PC-9 (cell line): Measurements from ENCODE around the gene RCSD1. TPM values are rescaled to one million over a fixed set of nuclear protein-coding genes. Genes with fewer than 3 reads are reported as not detected.

Source experiments
- BruUV-seq: library from RNA; stranded (reverse); fragments of 400-500 nt; replicated peaks from 2 replicates; lab custom pipeline; 2021; lab: Mats Ljungman, UMichigan
- CTCF ChIA-PET: fragments of 300-600 bp; sonication (Branson Sonifier 250); formaldehyde crosslinking; loops from one replicate; lab custom pipeline; 2022; ENCODE audit warnings: antibody characterized with exemption; lab: Charles Lee
- POLR2A ChIA-PET: fragments of 300-600 bp; sonication (Branson Sonifier 250); formaldehyde crosslinking; loops from one replicate; lab custom pipeline; 2022; ENCODE audit warnings: antibody characterized with exemption; ENCODE audit not compliant: unreplicated experiment; lab: Charles Lee
- DNase-seq, 2 experiments: peaks; one replicate each; pipeline versions ENCODE4 v3.0.0 to v3.0.0-alpha.2; 2015 to 2022; ENCODE audit warnings: mixed read lengths in 1 of 2
- H2AFZ ChIP-seq: fragments of 200-600 bp; sonication (generic); 2 replicates; pipeline ENCODE4 v1.8.1; 2017; ENCODE audit warnings: antibody characterized with exemption
- H3F3A ChIP-seq: fragments of 200-600 bp; sonication (generic); 2 replicates; pipeline ENCODE4 v1.8.1; 2017; ENCODE audit warnings: antibody characterized with exemption, mild to moderate bottlenecking, low read depth; ENCODE audit not compliant: insufficient read depth
- H3K27ac ChIP-seq: fragments of 200-600 bp; sonication (generic); 2 replicates; pipeline ENCODE4 v1.6.1; 2016; ENCODE audit warnings: mixed run types
- H3K27me3 ChIP-seq: fragments of 200-600 bp; sonication (generic); 2 replicates; pipeline ENCODE4 v1.6.1; 2016; ENCODE audit warnings: low read depth, mixed run types; ENCODE audit not compliant: insufficient read depth
- H3K36me3 ChIP-seq: fragments of 200-600 bp; sonication (generic); 2 replicates; pipeline ENCODE4 v1.6.1; 2016; ENCODE audit warnings: low read depth, mixed run types
- H3K4me1 ChIP-seq: fragments of 200-600 bp; sonication (generic); replicated peaks from 2 replicates; pipeline ENCODE4 v1.6.1; 2016; ENCODE audit warnings: mixed run types; ENCODE audit not compliant: insufficient read depth
- H3K4me2 ChIP-seq: fragments of 200-600 bp; sonication (generic); 2 replicates; pipeline ENCODE4 v1.6.1; 2017; ENCODE audit warnings: mixed run types
- H3K4me3 ChIP-seq: fragments of 200-600 bp; sonication (generic); 2 replicates; pipeline ENCODE4 v1.6.1; 2016; ENCODE audit warnings: mixed run types
- H3K79me2 ChIP-seq: fragments of 200-600 bp; sonication (generic); 2 replicates; pipeline ENCODE4 v1.6.1; 2017; ENCODE audit warnings: low read depth, mixed run types
- H3K9me2 ChIP-seq: fragments of 200-600 bp; sonication (generic); 2 replicates; pipeline ENCODE4 v1.8.1; 2017; ENCODE audit warnings: mild to moderate bottlenecking; ENCODE audit not compliant: insufficient read depth
- H3K9me3 ChIP-seq: fragments of 200-600 bp; sonication (generic); 2 replicates; pipeline ENCODE4 v1.8.1; 2016; ENCODE audit warnings: low read depth; ENCODE audit not compliant: insufficient read depth
- H4K20me1 ChIP-seq: fragments of 200-600 bp; sonication (generic); 2 replicates; pipeline ENCODE4 v1.8.1; 2017; ENCODE audit not compliant: insufficient read depth
- CTCF ChIP-seq: fragments of 200-600 bp; sonication (generic); conservative IDR thresholded peaks from 2 replicates; pipeline ENCODE4 v1.6.1; 2017; ENCODE audit warnings: mixed run types, antibody characterized with exemption, mild to moderate bottlenecking, moderate library complexity
- EZH2 ChIP-seq: fragments of 200-600 bp; sonication (generic); IDR thresholded peaks from 2 replicates; pipeline ENCODE4 v1.8.0; 2017; ENCODE audit warnings: antibody characterized with exemption, low read depth
- intact Hi-C: fragments of 100-400 bp; cut with micrococcal nuclease; formaldehyde crosslinking; loops from one replicate; pipeline ENCODE4 v1.10.0; 2022; ENCODE audit not compliant: unreplicated experiment
- total RNA-seq: library from RNA; stranded (reverse); gene quantifications from 2 replicates; pipeline ENCODE4 v1.2.3, GENCODE V29; 2021

Gene RCSD1
- total RNA-seq, 1 experiment from 2014 or later, result not detected

GRCh38 chr1:167678838-167679237, 48.8 kb downstream of the RCSD1 start:
- H3F3A ChIP-seq, result no peaks in the 10 kb centered on the region
- no peak overlapping the region for H3K27ac ChIP-seq
- H3K27me3 ChIP-seq, result no peaks in the 10 kb centered on the region
- H3K9me2 ChIP-seq, result no peaks in the 10 kb centered on the region
- ChIA-PET CTCF (no interaction called here), POLR2A (no interaction called here)
- H3K4me2 ChIP-seq, result no peak overlapping the region
- H3K9me3 ChIP-seq, result no peaks in the 10 kb centered on the region
- no peaks in the 10 kb centered on the region for H3K4me1 ChIP-seq
- H2AFZ ChIP-seq, result no peak overlapping the region
- no peaks in the 10 kb centered on the region for H4K20me1 ChIP-seq
- BruUV-seq, result no TSS peak
- no peak overlapping the region for H3K4me3 ChIP-seq
- DNase-seq, result no peak
- H3K79me2 ChIP-seq, result no peaks in the 10 kb centered on the region
- intact Hi-C loops, result no loop called here
- no peaks in the 10 kb centered on the region for H3K36me3 ChIP-seq
- TF ChIP-seq EZH2, result no peak
- no peak for TF ChIP-seq CTCF

- no peak for DNase-seq
- H3K36me3 ChIP-seq, result no peaks in the 10 kb centered on the region
These were observed 49.7 kb downstream of the RCSD1 start for GRCh38 chr1:167679714-167680113.

GRCh38 chr1:167681024-167681423, 51.0 kb downstream of the RCSD1 start:
- Histone ChIP-seq H2AFZ (no peak overlapping the region), H3K27me3 (no peaks in the 10 kb centered on the region), H3K4me2 (no peak overlapping the region), H3K79me2 (no peaks in the 10 kb centered on the region), H3K9me3 (no peaks in the 10 kb centered on the region), H3K27ac (no peak overlapping the region), H3K4me1 (no peaks in the 10 kb centered on the region), H4K20me1 (no peaks in the 10 kb centered on the region), H3K9me2 (no peaks in the 10 kb centered on the region), H3K36me3 (no peaks in the 10 kb centered on the region), H3K4me3 (no peak overlapping the region), H3F3A (no peaks in the 10 kb centered on the region)
- BruUV-seq, result no TSS peak
- ChIA-PET POLR2A (no interaction called here), CTCF (interaction anchor here (0.5 to 1.3 kb wide), 2 partner anchors 81 to 621 kb away, joined by 4 to 12 read pairs; no protein-coding TSS in a partner anchor)
- TF ChIP-seq CTCF (no peak), EZH2 (no peak)
- intact Hi-C loops, result no loop called here
- peak in 1 of 2 experiments; percentile 12 for DNase-seq

More at GRCh38 chr1:167679714-167680113, 49.7 kb downstream of the RCSD1 start:
- ChIA-PET POLR2A (no interaction called here), CTCF (interaction anchor here (0.6 to 0.8 kb wide), 2 partner anchors 12 to 464 kb away, joined by 3 to 5 read pairs; no protein-coding TSS in a partner anchor)
- Histone ChIP-seq H2AFZ (no peak overlapping the region), H3K79me2 (no peaks in the 10 kb centered on the region), H3F3A (no peaks in the 10 kb centered on the region), H4K20me1 (no peaks in the 10 kb centered on the region), H3K4me1 (no peaks in the 10 kb centered on the region), H3K9me3 (no peaks in the 10 kb centered on the region), H3K27me3 (no peaks in the 10 kb centered on the region), H3K27ac (no peak overlapping the region), H3K9me2 (no peaks in the 10 kb centered on the region), H3K4me3 (no peak overlapping the region), H3K4me2 (no peak overlapping the region)
- intact Hi-C loops, result no loop called here
- BruUV-seq, result no TSS peak
- TF ChIP-seq CTCF (no peak), EZH2 (no peak)
